ENCODE results near the gene PACS1.

- no peak for TF ChIP-seq CTCF (IDR thresholded peaks at IDR 0.05; ENCODE audit: low read length)
- TF ChIP-seq EZH2 (IDR thresholded peaks at IDR 0.05; ENCODE audit: borderline replicate concordance, low read length) = no peak
Measured at GRCh38 chr11:66076561-66076960, 6.5 kb downstream of the PACS1 start.

All from OCI-LY1 (cell line).